A549 (cell line): ENCODE measurements around the gene MSMP. TPM values are rescaled to one million over a fixed set of nuclear protein-coding genes. Genes with fewer than 3 reads are reported as not detected.

Experiments used
- ATAC-seq, 2 experiments: fragments of 200-7000 bp in 1 of 2; fragments of >200 bp in 1 of 2; cut with Nextera tagmentation in 1 of 2; cut with Tn5 transposase in 1 of 2; 3 replicates each; pipeline versions ENCODE4 v1.8.0 to v1.9.1; 2018 to 2020; ENCODE audit warnings: mild to moderate bottlenecking in 1 of 2, moderate library complexity in 1 of 2
- CTCF ChIA-PET: fragments of 300-600 bp; sonication (Branson Sonifier 250); formaldehyde crosslinking; extraction: SDS; loops from one replicate; lab custom pipeline; 2021; ENCODE audit warnings: antibody characterized with exemption, inconsistent platforms; lab: Yijun Ruan, JAX
- POLR2A ChIA-PET: fragments of 350-600 bp; formaldehyde crosslinking; extraction: SDS; loops from one replicate; lab custom pipeline; 2021; ENCODE audit warnings: antibody characterized with exemption, inconsistent platforms; lab: Yijun Ruan, JAX
- DNase-seq, 2 experiments: peaks; one replicate each; pipeline versions ENCODE4 v3.0.0 to v3.0.0-alpha.2; 2011 to 2016; ENCODE audit warnings: low read depth in 1 of 2, low spot score in 1 of 2
- FAIRE-seq: peaks from 2 replicates; lab custom pipeline; 2011; peaks lifted over from hg19 to GRCh38; lab: Jason Lieb, UNC
- H3K27ac ChIP-seq, 2 experiments: fragments of >200 bp; sonication (Bioruptor Twin); formaldehyde crosslinking; 3 replicates each; pipeline ENCODE4 v1.5.1; 2016 to 2017
- H3K4me1 ChIP-seq: fragments of >200 bp; sonication (Bioruptor Twin); formaldehyde crosslinking; 3 replicates; pipeline ENCODE4 v1.6.1; 2016
- H3K4me2 ChIP-seq: fragments of >200 bp; sonication (Bioruptor Twin); formaldehyde crosslinking; 3 replicates; pipeline ENCODE4 v1.6.1; 2016
- H3K4me3 ChIP-seq: fragments of >200 bp; sonication (Bioruptor Twin); formaldehyde crosslinking; 3 replicates; pipeline ENCODE4 v1.5.1; 2016
- H3K9me3 ChIP-seq: fragments of >200 bp; sonication (Bioruptor Twin); formaldehyde crosslinking; 3 replicates; pipeline ENCODE4 v1.6.1; 2016
- BHLHE40 ChIP-seq: IDR thresholded peaks from 2 replicates; pipeline ENCODE4 v1.6.1; 2012; ENCODE audit warnings: low read depth, low read length, inconsistent platforms
- CBX8 ChIP-seq: fragments of 200-600 bp; sonication (generic); IDR thresholded peaks from 2 replicates; pipeline ENCODE4 v1.6.1; 2016
- CEBPB ChIP-seq, 2 experiments: fragments of >200 bp in 1 of 2; sonication (Bioruptor Twin) in 1 of 2; formaldehyde crosslinking in 1 of 2; IDR thresholded peaks; 2 replicates each; pipeline ENCODE4 v1.6.1; 2012 to 2016
- CHD2 ChIP-seq: fragments of 150-350 bp; IDR thresholded peaks from 2 replicates; pipeline ENCODE4 v1.6.1; 2014; ENCODE audit warnings: low read length; ENCODE audit not compliant: partially characterized antibody
- EHF ChIP-seq: fragments of 250-450 bp; sonication (Bioruptor Pico); IDR thresholded peaks from 2 replicates; pipeline ENCODE4 v1.5.0; 2020; ENCODE audit warnings: mild to moderate bottlenecking
- EHMT2 ChIP-seq: fragments of 200-600 bp; sonication (generic); IDR thresholded peaks from 2 replicates; pipeline ENCODE4 v1.6.1; 2016; ENCODE audit warnings: antibody characterized with exemption, low read depth, mild to moderate bottlenecking, moderate library complexity
- ELK1 ChIP-seq: fragments of 150-350 bp; IDR thresholded peaks from 2 replicates; pipeline ENCODE4 v1.6.1; 2014; ENCODE audit warnings: low read depth, mild to moderate bottlenecking, low read length
- EP300 ChIP-seq, 2 experiments: fragments of >200 bp; sonication (Bioruptor Twin); formaldehyde crosslinking; IDR thresholded peaks; 2 replicates in 1 of 2; 3 replicates in 1 of 2; pipeline ENCODE4 v1.6.1; 2016 to 2017
- FOSB ChIP-seq: fragments of 250-450 bp; sonication (Bioruptor Pico); IDR thresholded peaks from 2 replicates; pipeline ENCODE4 v1.5.0; 2020; ENCODE audit warnings: mild to moderate bottlenecking, moderate library complexity
- FOSL2 ChIP-seq, 2 experiments: fragments of 450-650 bp in 1 of 2; fragments of >200 bp in 1 of 2; sonication (Bioruptor Twin) in 1 of 2; formaldehyde crosslinking; IDR thresholded peaks; 2 replicates each; pipeline versions ENCODE4 v1.5.0 to v1.6.1; 2016 to 2020; ENCODE audit warnings: mild to moderate bottlenecking in 1 of 2, moderate library complexity in 1 of 2
- GATA3 ChIP-seq: IDR thresholded peaks from 2 replicates; pipeline ENCODE4 v1.6.1; 2012; ENCODE audit warnings: borderline replicate concordance
- HOXB13 ChIP-seq: fragments of 250-450 bp; sonication (Bioruptor Pico); IDR thresholded peaks from 2 replicates; pipeline ENCODE4 v1.5.0; 2020; ENCODE audit warnings: low read depth, mild to moderate bottlenecking, moderate library complexity
- KDM1A ChIP-seq: fragments of 200-600 bp; sonication (generic); IDR thresholded peaks from 2 replicates; pipeline ENCODE4 v1.6.1; 2016; ENCODE audit warnings: low read depth, mild to moderate bottlenecking
- KDM5A ChIP-seq: fragments of 200-600 bp; sonication (generic); IDR thresholded peaks from 2 replicates; pipeline ENCODE4 v1.6.1; 2016; ENCODE audit warnings: antibody characterized with exemption, mild to moderate bottlenecking
- MAX ChIP-seq: IDR thresholded peaks from 2 replicates; pipeline ENCODE4 v1.6.1; 2012
- NPAS2 ChIP-seq: fragments of 250-450 bp; sonication (Bioruptor Pico); IDR thresholded peaks from 2 replicates; pipeline ENCODE4 v1.8.0; 2022; ENCODE audit warnings: mild to moderate bottlenecking, moderate library complexity, borderline replicate concordance
- NR3C1 ChIP-seq: fragments of >200 bp; sonication (Bioruptor Twin); formaldehyde crosslinking; IDR thresholded peaks from 3 replicates; pipeline ENCODE4 v1.6.1; 2017
- PBX3 ChIP-seq: IDR thresholded peaks from 2 replicates; pipeline ENCODE4 v1.6.1; 2012
- PHF8 ChIP-seq: fragments of 200-600 bp; sonication (generic); IDR thresholded peaks from 2 replicates; pipeline ENCODE4 v1.6.1; 2016; ENCODE audit warnings: low read depth, mild to moderate bottlenecking, antibody characterized with exemption, moderate library complexity, borderline replicate concordance
- POLR2A ChIP-seq: IDR thresholded peaks from 2 replicates; pipeline ENCODE4 v1.6.1; 2012; ENCODE audit warnings: mild to moderate bottlenecking, low read length
- RARB ChIP-seq: fragments of 250-450 bp; sonication (Bioruptor Pico); IDR thresholded peaks from 2 replicates; pipeline ENCODE4 v1.8.0; 2021; ENCODE audit warnings: mild to moderate bottlenecking, moderate library complexity
- RCOR1 ChIP-seq: fragments of 150-350 bp; IDR thresholded peaks from 2 replicates; pipeline ENCODE4 v1.6.1; 2014; ENCODE audit warnings: antibody characterized with exemption, low read length, low read depth
- RFX5 ChIP-seq: fragments of 450-650 bp; IDR thresholded peaks from 2 replicates; pipeline ENCODE4 v1.7.1; 2014; ENCODE audit warnings: antibody characterized with exemption, mild to moderate bottlenecking, moderate library complexity
- RNF2 ChIP-seq: fragments of 200-600 bp; sonication (generic); IDR thresholded peaks from 2 replicates; pipeline ENCODE4 v1.6.1; 2016; ENCODE audit warnings: low read depth, mild to moderate bottlenecking, antibody characterized with exemption, moderate library complexity, borderline replicate concordance
- SMC3 ChIP-seq: fragments of >200 bp; sonication (Bioruptor Twin); formaldehyde crosslinking; IDR thresholded peaks from 3 replicates; pipeline ENCODE4 v1.6.1; 2018; ENCODE audit warnings: inconsistent platforms
- TFCP2L1 ChIP-seq: fragments of 250-450 bp; sonication (Bioruptor Pico); IDR thresholded peaks from 2 replicates; pipeline ENCODE4 v1.5.0; 2021; ENCODE audit warnings: mild to moderate bottlenecking
- ZNF302 ChIP-seq: fragments of 250-450 bp; sonication (Bioruptor Pico); IDR thresholded peaks from 2 replicates; pipeline ENCODE4 v1.9.0; 2021; ENCODE audit warnings: inconsistent platforms, mild to moderate bottlenecking, moderate library complexity
- ZSCAN20 ChIP-seq: fragments of 250-450 bp; sonication (Bioruptor Pico); IDR thresholded peaks from 2 replicates; pipeline ENCODE4 v1.8.0; 2022; ENCODE audit warnings: mild to moderate bottlenecking, moderate library complexity
- WGBS: methylation state at CpG from one replicate; pipeline ENCODE4 v1.1.6; 2017; ENCODE audit errors: missing lambda C conversion rate; 5-methylcytosine and 5-hydroxymethylcytosine counted together
- polyA plus RNA-seq, 4 experiments: library from polyadenylated mRNA; depleted of rRNA in 3 of 4; stranded (reverse); fragments of >200 nt; fragmentation: RNase III in 1 of 4; extraction: RNeasy Plus Mini Kit Qiagen cat#74134 plus additional on column Dnase treatment in 1 of 4; gene quantifications; 2 replicates in 3 of 4; 3 replicates in 1 of 4; pipeline ENCODE4 v1.2.3, GENCODE V29; 2011 to 2017

The MSMP gene
- polyA plus RNA-seq, 2 of the 4 experiments (the other 2 are of a cell fraction), result not detected

- Histone ChIP-seq H3K27ac (no peak overlapping the region), H3K4me3 (no peak overlapping the region), H3K9me3 (no peaks in the 10 kb centered on the region), H3K4me2 (no peak overlapping the region), H3K4me1 (no peaks in the 10 kb centered on the region)
- ChIA-PET POLR2A (no interaction called here), CTCF (interaction anchor here (31.4 to 32.5 kb wide), 2 partner anchors 2 to 16 kb away, joined by 758 read pairs; partner anchors contain the start of genes CREB3, TLN1 and TPM2)
- WGBS, result 93% methylated on average over 4 of the region's 4 CpGs
- FAIRE-seq (no peak), DNase-seq (no peak), ATAC-seq (no peak)
- no peak for TF ChIP-seq RCOR1
- no peak for TF ChIP-seq CHD2
- TF ChIP-seq CBX8, result no peak
- no peak for TF ChIP-seq RFX5
- no peak for TF ChIP-seq NPAS2 (CRISPR knock-in tag)
- TF ChIP-seq KDM5A, result no peak
- TF ChIP-seq BHLHE40, result no peak
- no peak for TF ChIP-seq RNF2
- TF ChIP-seq MAX, result no peak
- no peak for TF ChIP-seq EHMT2
- TF ChIP-seq CEBPB (IDR thresholded peaks at IDR 0.05), result no peak
- TF ChIP-seq NR3C1, result no peak
- no peak for TF ChIP-seq EP300 (IDR thresholded peaks at IDR 0.05)
Measured at GRCh38 chr9:35719546-35719945, 34.5 kb downstream of the MSMP start.

- DNase-seq, result no peak
- Histone ChIP-seq H3K4me3 (no peak overlapping the region), H3K4me1 (no peaks in the 10 kb centered on the region), H3K9me3 (no peaks in the 10 kb centered on the region), H3K27ac (no peak overlapping the region), H3K4me2 (no peak overlapping the region)
- POLR2A ChIA-PET, result no interaction called here
- FAIRE-seq, result no peak
- 91% methylated on average over 15 of the region's 15 CpGs for WGBS
- TF ChIP-seq NPAS2 (CRISPR knock-in tag) (no peak), RARB (CRISPR knock-in tag) (no peak), FOSB (no peak), PHF8 (no peak), KDM1A (no peak), CHD2 (no peak), ELK1 (no peak), HOXB13 (CRISPR knock-in tag) (no peak), SMC3 (no peak), GATA3 (no peak), EHF (no peak), TFCP2L1 (CRISPR knock-in tag) (no peak), POLR2A (no peak), MAX (no peak), ZNF302 (CRISPR knock-in tag) (no peak), CEBPB (IDR thresholded peaks at IDR 0.05) (no peak), EHMT2 (no peak), PBX3 (no peak), ZSCAN20 (CRISPR knock-in tag) (no peak), FOSL2 (IDR thresholded peaks at IDR 0.05) (no peak), FOSL2 (CRISPR knock-in tag; IDR thresholded peaks at IDR 0.05) (no peak)
- no peak for ATAC-seq
- CTCF ChIA-PET, result interaction anchor here (1.4 to 32.5 kb wide), 5 partner anchors 1 to 58 kb away, joined by 4 to 758 read pairs (median 8); partner anchors contain the start of genes ARHGEF39, CREB3, TLN1 and TPM2
Measured at GRCh38 chr9:35718721-35719511, 35.2 kb downstream of the MSMP start.
